H9 (cell line): ENCODE measurements around the gene CYP2W1. TPM values are rescaled to one million over a fixed set of nuclear protein-coding genes. Genes with fewer than 3 reads are reported as not detected.

ENCODE experiments used
- DNase-seq: peaks from one replicate; pipeline ENCODE4 v3.0.0-alpha.2; 2017
- H2AFZ ChIP-seq: one replicate; pipeline ENCODE4 v1.6.1; 2013; ENCODE audit warnings: mild to moderate bottlenecking, low read length, control low read depth, moderate library complexity
- H2AK5ac ChIP-seq: 2 replicates; pipeline ENCODE4 v1.6.1; 2013; ENCODE audit warnings: low read length, control low read depth, mixed read lengths; ENCODE audit not compliant: insufficient read length
- H2BK120ac ChIP-seq: one replicate; pipeline ENCODE4 v1.6.1; 2013; ENCODE audit warnings: low read depth, mild to moderate bottlenecking, low read length, control low read depth, inconsistent platforms; ENCODE audit not compliant: poor library complexity, severe bottlenecking
- H2BK12ac ChIP-seq: 2 replicates; pipeline ENCODE4 v1.6.1; 2013; ENCODE audit warnings: low read length, control low read depth, mixed read lengths, low read depth; ENCODE audit not compliant: insufficient read length
- H2BK15ac ChIP-seq: 2 replicates; pipeline ENCODE4 v1.6.1; 2013; ENCODE audit warnings: low read depth, low read length, control low read depth
- H2BK20ac ChIP-seq: one replicate; pipeline ENCODE4 v1.6.1; 2013; ENCODE audit warnings: low read depth, mild to moderate bottlenecking, low read length, control low read depth, inconsistent platforms; ENCODE audit not compliant: poor library complexity, severe bottlenecking
- H2BK5ac ChIP-seq: 2 replicates; pipeline ENCODE4 v1.6.1; 2013; ENCODE audit warnings: low read length, control low read depth, mixed read lengths; ENCODE audit not compliant: insufficient read length
- H3K14ac ChIP-seq: 2 replicates; pipeline ENCODE4 v1.6.1; 2013; ENCODE audit warnings: low read length, control low read depth; ENCODE audit not compliant: insufficient read depth
- H3K18ac ChIP-seq: 2 replicates; pipeline ENCODE4 v1.6.1; 2013; ENCODE audit warnings: low read depth, mild to moderate bottlenecking, mixed read lengths, low read length, control low read depth; ENCODE audit not compliant: insufficient read length
- H3K23ac ChIP-seq: 2 replicates; pipeline ENCODE4 v1.6.1; 2013; ENCODE audit warnings: low read length, control low read depth, mixed read lengths, low read depth; ENCODE audit not compliant: insufficient read length
- H3K23me2 ChIP-seq: 2 replicates; pipeline ENCODE4 v1.6.1; 2013; ENCODE audit warnings: low read depth, mild to moderate bottlenecking, mixed read lengths, low read length, control low read depth; ENCODE audit not compliant: insufficient read length, poor library complexity, severe bottlenecking
- H3K27ac ChIP-seq: 2 replicates; pipeline ENCODE4 v1.5.1; 2013; ENCODE audit warnings: low read length, control low read depth, mixed read lengths, low read depth; ENCODE audit not compliant: insufficient read length
- H3K27me3 ChIP-seq: 2 replicates; pipeline ENCODE4 v1.6.1; 2013; ENCODE audit warnings: low read length, control low read depth, inconsistent platforms; ENCODE audit not compliant: insufficient read depth
- H3K4ac ChIP-seq: 2 replicates; pipeline ENCODE4 v1.6.1; 2013; ENCODE audit warnings: low read depth, mild to moderate bottlenecking, control low read depth, inconsistent platforms, low read length, moderate library complexity
- H3K4me1 ChIP-seq: 2 replicates; pipeline ENCODE4 v1.6.1; 2013; ENCODE audit warnings: low read length, control low read depth, inconsistent platforms; ENCODE audit not compliant: insufficient read depth
- H3K4me2 ChIP-seq: 2 replicates; pipeline ENCODE4 v1.6.1; 2013; ENCODE audit warnings: low read length, control low read depth, mixed read lengths; ENCODE audit not compliant: insufficient read length, insufficient read depth
- H3K56ac ChIP-seq: 2 replicates; pipeline ENCODE4 v1.6.1; 2013; ENCODE audit warnings: low read depth, mild to moderate bottlenecking, mixed read lengths, low read length, control low read depth; ENCODE audit not compliant: insufficient read length
- H3K79me1 ChIP-seq: 2 replicates; pipeline ENCODE4 v1.6.1; 2013; ENCODE audit warnings: low read depth, mild to moderate bottlenecking, moderate library complexity, low read length, control low read depth, inconsistent platforms; ENCODE audit not compliant: insufficient read depth, poor library complexity, severe bottlenecking
- H3K79me2 ChIP-seq: 2 replicates; pipeline ENCODE4 v1.6.1; 2013; ENCODE audit warnings: low read length, control low read depth, inconsistent platforms; ENCODE audit not compliant: insufficient read depth
- H3K9ac ChIP-seq: 2 replicates; pipeline ENCODE4 v1.6.1; 2013; ENCODE audit warnings: low read length, control low read depth, mixed read lengths; ENCODE audit not compliant: insufficient read length; ENCODE audit errors: extremely low read depth
- H3K9me3 ChIP-seq: one replicate; pipeline ENCODE4 v1.6.1; 2013; ENCODE audit warnings: low read depth, low read length, inconsistent platforms; ENCODE audit not compliant: control insufficient read depth
- H3T11ph ChIP-seq: one replicate; pipeline ENCODE4 v1.6.1; 2013; ENCODE audit warnings: mild to moderate bottlenecking, low read length, control low read depth, inconsistent platforms
- H4K20me1 ChIP-seq: one replicate; pipeline ENCODE4 v1.6.1; 2013; ENCODE audit not compliant: control insufficient read depth, insufficient read length, insufficient read depth
- H4K5ac ChIP-seq: 2 replicates; pipeline ENCODE4 v1.6.1; 2013; ENCODE audit warnings: low read depth, mild to moderate bottlenecking, mixed read lengths, low read length, control low read depth; ENCODE audit not compliant: insufficient read length
- H4K8ac ChIP-seq: replicated peaks from 2 replicates; pipeline ENCODE4 v1.6.1; 2013; ENCODE audit warnings: low read length, control low read depth, mixed read lengths, low read depth; ENCODE audit not compliant: insufficient read length
- H4K91ac ChIP-seq: 2 replicates; pipeline ENCODE4 v1.6.1; 2013; ENCODE audit warnings: low read depth, mild to moderate bottlenecking, moderate library complexity, mixed read lengths, low read length, control low read depth; ENCODE audit not compliant: insufficient read length
- H3K27ac Mint-ChIP-seq, 3 experiments: 2 replicates in 2 of 3; 3 replicates in 1 of 3; pipeline ENCODE4 v1.8.0; 2020 to 2021; ENCODE audit warnings: mixed read lengths in 3 of 3, mild to moderate bottlenecking in 1 of 3, moderate library complexity in 1 of 3
- H3K27me3 Mint-ChIP-seq: 2 replicates; pipeline ENCODE4 v1.8.0; 2021; ENCODE audit warnings: low read depth, mild to moderate bottlenecking, moderate library complexity, mixed read lengths
- H3K36me3 Mint-ChIP-seq, 3 experiments: 2 replicates in 2 of 3; 3 replicates in 1 of 3; pipeline ENCODE4 v1.8.0; 2020 to 2021; ENCODE audit warnings: low read depth in 3 of 3, mixed read lengths in 3 of 3; ENCODE audit not compliant: insufficient read depth in 1 of 3
- H3K4me1 Mint-ChIP-seq, 2 experiments: 2 replicates each; pipeline ENCODE4 v1.8.0; 2020; ENCODE audit warnings: mixed read lengths in 2 of 2
- H3K4me3 Mint-ChIP-seq, 2 experiments: 2 replicates in 1 of 2; 3 replicates in 1 of 2; pipeline ENCODE4 v1.8.0; 2020 to 2021; ENCODE audit warnings: mild to moderate bottlenecking in 2 of 2, mixed read lengths in 2 of 2, moderate library complexity in 1 of 2
- H3K9me3 Mint-ChIP-seq, 2 experiments: 2 replicates in 1 of 2; 3 replicates in 1 of 2; pipeline ENCODE4 v1.8.0; 2020; ENCODE audit warnings: mild to moderate bottlenecking in 2 of 2, mixed read lengths in 2 of 2, moderate library complexity in 1 of 2
- WGBS: extraction: QIAGEN DNeasy Blood & Tissue Kit; methylation state at CpG from one replicate; pipeline ENCODE4 v1.1.7; 2013; ENCODE audit warnings: missing lambda C conversion rate, low lambda C conversion rate, mixed read lengths; ENCODE audit not compliant: insufficient read length; ENCODE audit errors: extremely low coverage; 5-methylcytosine and 5-hydroxymethylcytosine counted together
- total RNA-seq: library from RNA; stranded (reverse); gene quantifications from 2 replicates; pipeline ENCODE4 v1.2.1, GENCODE V29; 2021
- TF ChIP-seq, protein P1 (sequence below): fragments of 200-600 bp; sonication (generic); conservative IDR thresholded peaks from 3 replicates; pipeline ENCODE4 v1.8.0; 2021; ENCODE audit warnings: antibody characterized with exemption, mild to moderate bottlenecking

CYP2W1 gene
- total RNA-seq, 1 experiment from 2014 or later: not detected

DNA sequence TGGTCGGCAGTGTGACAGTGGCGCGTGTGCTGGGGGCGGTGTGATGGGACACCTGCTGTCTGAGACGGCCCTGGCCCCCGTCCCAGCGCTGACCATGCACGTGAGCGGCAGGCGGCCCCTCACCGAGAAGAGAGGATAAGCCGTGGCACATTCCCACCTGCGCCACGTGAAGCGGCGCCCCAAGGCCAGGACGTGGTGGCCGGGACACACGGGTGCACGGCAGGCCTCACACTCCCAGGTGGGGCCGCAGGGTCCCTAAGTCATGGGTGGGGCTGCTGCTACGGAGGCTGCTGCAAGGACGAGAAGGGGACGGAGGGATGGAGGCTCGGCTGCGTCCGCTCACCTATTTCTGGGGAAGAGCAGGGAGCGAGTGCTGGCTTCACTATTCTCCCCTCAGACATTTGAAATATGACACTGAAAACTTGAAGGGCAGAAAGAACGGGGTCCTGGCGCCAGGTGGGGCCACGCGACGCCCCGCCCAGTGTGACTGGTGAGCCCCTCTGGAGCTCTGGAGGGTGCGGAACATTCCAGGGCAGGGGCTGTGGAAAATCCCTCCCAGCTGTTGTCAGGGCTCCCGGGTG, 7.5 kb downstream of the CYP2W1 start:
- H4K91ac ChIP-seq: no peak overlapping the region
- H3K56ac ChIP-seq: no peak overlapping the region
- no peak overlapping the region for H2BK12ac ChIP-seq
- no peak overlapping the region for H3K27ac ChIP-seq
- no peak overlapping the region for H3K4me2 ChIP-seq
- H2BK20ac ChIP-seq: no peak overlapping the region
- H4K5ac ChIP-seq: no peak overlapping the region
- peaks cover 0 to 2% of the 10 kb centered on the region in 2 experiments; a peak in 2 of 4 replicates for H3K4me1 Mint-ChIP-seq
- no peak overlapping the region for H4K8ac ChIP-seq
- no peak overlapping the region for H2AK5ac ChIP-seq
- no peak overlapping the region for H3K4ac ChIP-seq
- no peaks in the 10 kb centered on the region for H3K79me1 ChIP-seq
- no peaks in the 10 kb centered on the region for H3K4me1 ChIP-seq
- no peaks in the 10 kb centered on the region for H3K23me2 ChIP-seq
- no peaks in the 10 kb centered on the region for H3K9me3 ChIP-seq
- DNase-seq: no peak
- TF ChIP-seq, protein P1, sequence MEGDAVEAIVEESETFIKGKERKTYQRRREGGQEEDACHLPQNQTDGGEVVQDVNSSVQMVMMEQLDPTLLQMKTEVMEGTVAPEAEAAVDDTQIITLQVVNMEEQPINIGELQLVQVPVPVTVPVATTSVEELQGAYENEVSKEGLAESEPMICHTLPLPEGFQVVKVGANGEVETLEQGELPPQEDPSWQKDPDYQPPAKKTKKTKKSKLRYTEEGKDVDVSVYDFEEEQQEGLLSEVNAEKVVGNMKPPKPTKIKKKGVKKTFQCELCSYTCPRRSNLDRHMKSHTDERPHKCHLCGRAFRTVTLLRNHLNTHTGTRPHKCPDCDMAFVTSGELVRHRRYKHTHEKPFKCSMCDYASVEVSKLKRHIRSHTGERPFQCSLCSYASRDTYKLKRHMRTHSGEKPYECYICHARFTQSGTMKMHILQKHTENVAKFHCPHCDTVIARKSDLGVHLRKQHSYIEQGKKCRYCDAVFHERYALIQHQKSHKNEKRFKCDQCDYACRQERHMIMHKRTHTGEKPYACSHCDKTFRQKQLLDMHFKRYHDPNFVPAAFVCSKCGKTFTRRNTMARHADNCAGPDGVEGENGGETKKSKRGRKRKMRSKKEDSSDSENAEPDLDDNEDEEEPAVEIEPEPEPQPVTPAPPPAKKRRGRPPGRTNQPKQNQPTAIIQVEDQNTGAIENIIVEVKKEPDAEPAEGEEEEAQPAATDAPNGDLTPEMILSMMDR: no peak
- no CpG with 5 or more reads among the region's 36 CpGs for WGBS
- no peak overlapping the region for H2BK15ac ChIP-seq
- H2BK120ac ChIP-seq: no peak overlapping the region
- no peak overlapping the region for H3T11ph ChIP-seq
- H4K20me1 ChIP-seq: no peaks in the 10 kb centered on the region
- H3K79me2 ChIP-seq: no peaks in the 10 kb centered on the region
- no peak overlapping the region for H3K14ac ChIP-seq
- H3K36me3 Mint-ChIP-seq: no peaks in the 10 kb centered on the region; a peak in 1 of 7 replicates
- peaks cover under 1% of the 10 kb centered on the region; the same call in 1 of the 2 replicates for H3K27me3 Mint-ChIP-seq
- H3K27me3 ChIP-seq: no peaks in the 10 kb centered on the region
- no peak overlapping the region for H3K18ac ChIP-seq
- H3K4me3 Mint-ChIP-seq: no peak overlapping the region
- H3K9me3 Mint-ChIP-seq: no peaks in the 10 kb centered on the region
- H2BK5ac ChIP-seq: no peak overlapping the region
- H2AFZ ChIP-seq: no peak overlapping the region
- H3K27ac Mint-ChIP-seq: no peak overlapping the region
- no peak overlapping the region for H3K23ac ChIP-seq
- no peak overlapping the region for H3K9ac ChIP-seq
